D721Med (cell line): ENCODE measurements around the gene TTLL11.

Experiments used
- DNase-seq: peaks from one replicate; pipeline ENCODE4 v3.0.0; 2011; ENCODE audit warnings: low spot score; ENCODE audit not compliant: insufficient read length
- FAIRE-seq: peaks from 2 replicates; lab custom pipeline; 2011; peaks lifted over from hg19 to GRCh38; lab: Jason Lieb, UNC
- CTCF ChIP-seq: IDR thresholded peaks from 2 replicates; pipeline ENCODE4 v1.5.1; 2012; ENCODE audit warnings: mild to moderate bottlenecking, control low read depth; ENCODE audit not compliant: insufficient read depth; ENCODE audit errors: missing control alignments

Gene TTLL11

GRCh38 chr9:121786543-121786948 lies 306.6 kb downstream of the TTLL11 start:
- no peak for FAIRE-seq
- no peak for TF ChIP-seq CTCF
- no peak for DNase-seq

GRCh38 chr9:121785673-121786542 lies 307.2 kb downstream of the TTLL11 start:
- FAIRE-seq (no peak), DNase-seq (no peak)
- no peak for TF ChIP-seq CTCF

- FAIRE-seq (no peak), DNase-seq (no peak)
- TF ChIP-seq CTCF = no peak
These were observed 308.2 kb downstream of the TTLL11 start for GRCh38 chr9:121784731-121785411.

GRCh38 chr9:121783521-121784507 lies 309.3 kb downstream of the TTLL11 start:
- no peak for FAIRE-seq
- DNase-seq = no peak
- TF ChIP-seq CTCF = no peak

- TF ChIP-seq CTCF = no peak
- FAIRE-seq (no peak), DNase-seq (no peak)
These were observed 310.0 kb downstream of the TTLL11 start for GRCh38 chr9:121783111-121783510.

GRCh38 chr9:121782514-121783110 lies 310.5 kb downstream of the TTLL11 start:
- DNase-seq (no peak), FAIRE-seq (no peak)
- TF ChIP-seq CTCF = no peak
